ENCODE data around the gene DLK1. TPM values are rescaled to one million over a fixed set of nuclear protein-coding genes. Genes with fewer than 3 reads are reported as not detected.

Gene DLK1
- total and polyA plus RNA-seq, 2 of the 4 experiments (the other 2 are of a cell fraction) = under 0.01 to 0.07 TPM

- in situ Hi-C loops (cut with MboI; ENCODE audit: low sequenced_read_pairs) = no loop called here
- no peak overlapping the region for H2BK15ac ChIP-seq (ENCODE audit: low read depth, low read length)
- H3K9me1 ChIP-seq (ENCODE audit: insufficient read depth, low read length) = no peaks in the 10 kb centered on the region
- H3K4me2 ChIP-seq (ENCODE audit: low read depth, low read length) = no peak overlapping the region
- H4K5ac ChIP-seq (ENCODE audit: low read depth, low read length) = no peak overlapping the region
- no TSS peak for BruUV-seq (replicated peaks)
- H4K20me1 ChIP-seq (ENCODE audit: insufficient read depth, low read length) = no peaks in the 10 kb centered on the region
- H3K23ac ChIP-seq (ENCODE audit: low read depth, low read length) = no peak overlapping the region
- no peaks in the 10 kb centered on the region for H3K9me3 ChIP-seq (ENCODE audit: control insufficient read depth, insufficient read depth, low read length)
- H4K8ac ChIP-seq (ENCODE audit: low read depth in 2 of 2, low read length in 2 of 2) = no peak overlapping the region
- no peak overlapping the region for H2AK9ac ChIP-seq (replicated peaks; ENCODE audit: low read depth, low read length, poor library complexity)
- TF ChIP-seq FOS (IDR thresholded peaks at IDR 0.05; ENCODE audit: low read depth, low read length) (no peak), ELK1 (IDR thresholded peaks at IDR 0.05; ENCODE audit: borderline replicate concordance, low read depth, low read length) (no peak), BHLHE40 (IDR thresholded peaks at IDR 0.05; ENCODE audit: low read depth, low read length) (no peak), MAZ (IDR thresholded peaks at IDR 0.05; ENCODE audit: borderline replicate concordance, low read depth, low read length) (no peak), MXI1 (IDR thresholded peaks at IDR 0.05; ENCODE audit: borderline replicate concordance, low read depth, low read length) (no peak), RFX5 (IDR thresholded peaks at IDR 0.05; ENCODE audit: low read depth, low read length) (no peak), POLR2A (IDR thresholded peaks at IDR 0.05; ENCODE audit: low read depth, low read length) (no peak), CTCF (conservative IDR thresholded peaks at IDR 0.05; ENCODE audit: low read depth, low read length) (no peak), CEBPB (IDR thresholded peaks at IDR 0.05; ENCODE audit: low read depth, low read length) (no peak), USF2 (IDR thresholded peaks at IDR 0.05; ENCODE audit: low read depth, low read length) (no peak), CHD1 (IDR thresholded peaks at IDR 0.05; ENCODE audit: low read depth, low read length) (no peak), NFE2L2 (IDR thresholded peaks at IDR 0.05; ENCODE audit: low read depth, low read length) (no peak), RAD21 (IDR thresholded peaks at IDR 0.05; ENCODE audit: low read length) (no peak), SMC3 (IDR thresholded peaks at IDR 0.05; ENCODE audit: low read depth, low read length) (no peak), RCOR1 (IDR thresholded peaks at IDR 0.05; ENCODE audit: insufficient replicate concordance, low read length) (no peak), MAFK (IDR thresholded peaks at IDR 0.05; ENCODE audit: low read depth, low read length) (no peak)
- WGBS, 2 experiments (ENCODE audit: extremely low coverage in 2 of 2, insufficient read length in 1 of 2) = 40% methylated on average over 2 of the region's 7 CpGs; no CpG with 5 or more reads in 1 of the 2 experiments
- intact Hi-C loops (cut with micrococcal nuclease) = no loop called here
- peaks cover 74% of the 10 kb centered on the region for H3K27me3 ChIP-seq (ENCODE audit: control insufficient read depth, insufficient read depth, low read length)
- no peak overlapping the region for H3K56ac ChIP-seq (ENCODE audit: extremely low read depth, insufficient read depth, low read length)
- ATAC-seq (ENCODE audit: low read depth) (no peak), DNase-seq (no peak)
- no peak overlapping the region for H3K14ac ChIP-seq (replicated peaks; ENCODE audit: low read depth, low read length)
- CTCF ChIA-PET = interaction anchor here (1.1 kb wide), 1 partner anchor 9 kb away, joined by 4 read pairs; no protein-coding TSS in a partner anchor
- no peak overlapping the region for H2BK5ac ChIP-seq (ENCODE audit: low read depth, low read length, poor library complexity, severe bottlenecking)
- H2AFZ ChIP-seq (replicated peaks; ENCODE audit: low read length, poor library complexity) = no peak overlapping the region
- H3K27ac ChIP-seq (ENCODE audit: insufficient read depth, low read length) = no peak overlapping the region
- no peak overlapping the region for H3K9ac ChIP-seq (ENCODE audit: low read depth, low read length)
- no peak overlapping the region for H3K18ac ChIP-seq (ENCODE audit: low read depth, low read length)
- H3K4me3 ChIP-seq (ENCODE audit: insufficient read depth, low read depth, low read length) = no peak overlapping the region
- dilution Hi-C loops (cut with HindIII; ENCODE audit: low sequenced_read_pairs, unreplicated experiment) = no loop called here
- no peaks in the 10 kb centered on the region for H3K4me1 ChIP-seq (ENCODE audit: control insufficient read depth, insufficient read depth, low read length)
- no peak overlapping the region for H2BK20ac ChIP-seq (ENCODE audit: low read depth, low read length)
- no peaks in the 10 kb centered on the region for H3K79me1 ChIP-seq (ENCODE audit: low read depth in 1 of 2, low read length in 2 of 2)
- H2AK5ac ChIP-seq (ENCODE audit: low read depth, low read length) = no peak overlapping the region
- H3K36me3 ChIP-seq (ENCODE audit: control insufficient read depth, insufficient read depth, low read length) = no peaks in the 10 kb centered on the region
- H3K4ac ChIP-seq (ENCODE audit: low read depth, low read length) = no peak overlapping the region
- H2BK120ac ChIP-seq (ENCODE audit: low read depth, low read length) = no peak overlapping the region
- POLR2A ChIA-PET (ENCODE audit: unreplicated experiment) = no interaction called here
- no peak overlapping the region for H4K91ac ChIP-seq (ENCODE audit: insufficient read depth, low read depth, low read length)
Observed at GRCh38 chr14:100732766-100733100, 6.0 kb downstream of the DLK1 start.
